Osteocyte (in vitro differentiated cells): ENCODE data around the gene SCYGR5. TPM values are rescaled to one million over a fixed set of nuclear protein-coding genes. Genes with fewer than 3 reads are reported as not detected.

Experiments used
- DNase-seq: peaks from one replicate; pipeline ENCODE4 v3.0.0; 2021; ENCODE audit warnings: mixed read lengths; ENCODE audit not compliant: unreplicated experiment; ENCODE audit errors: extremely low spot score
- H3K27ac Mint-ChIP-seq: one replicate; pipeline ENCODE4 v1.8.0; 2021; ENCODE audit warnings: mild to moderate bottlenecking, mixed read lengths; ENCODE audit not compliant: unreplicated experiment
- H3K27me3 Mint-ChIP-seq: one replicate; pipeline ENCODE4 v1.8.0; 2021; ENCODE audit warnings: mixed read lengths; ENCODE audit not compliant: unreplicated experiment
- H3K36me3 Mint-ChIP-seq: one replicate; pipeline ENCODE4 v1.8.0; 2021; ENCODE audit warnings: mixed read lengths; ENCODE audit not compliant: unreplicated experiment
- H3K4me1 Mint-ChIP-seq: one replicate; pipeline ENCODE4 v1.8.0; 2021; ENCODE audit warnings: mixed read lengths; ENCODE audit not compliant: unreplicated experiment
- H3K4me3 Mint-ChIP-seq: one replicate; pipeline ENCODE4 v1.8.0; 2021; ENCODE audit warnings: mild to moderate bottlenecking, moderate library complexity, mixed read lengths; ENCODE audit not compliant: unreplicated experiment
- H3K9me3 Mint-ChIP-seq: one replicate; pipeline ENCODE4 v1.8.0; 2021; ENCODE audit warnings: mixed read lengths; ENCODE audit not compliant: unreplicated experiment
- total RNA-seq: library from RNA; stranded (reverse); gene quantifications from 2 replicates; pipeline ENCODE4 v1.2.1, GENCODE V29; 2021
- TF ChIP-seq, protein P1 (sequence below): fragments of 200-600 bp; sonication (generic); IDR thresholded peaks from 2 replicates; pipeline ENCODE4 v1.5.0; 2021; ENCODE audit warnings: antibody characterized with exemption, mild to moderate bottlenecking, moderate library complexity

SCYGR5 gene
- total RNA-seq, 1 donor from 2014 or later, result not detected

DNA sequence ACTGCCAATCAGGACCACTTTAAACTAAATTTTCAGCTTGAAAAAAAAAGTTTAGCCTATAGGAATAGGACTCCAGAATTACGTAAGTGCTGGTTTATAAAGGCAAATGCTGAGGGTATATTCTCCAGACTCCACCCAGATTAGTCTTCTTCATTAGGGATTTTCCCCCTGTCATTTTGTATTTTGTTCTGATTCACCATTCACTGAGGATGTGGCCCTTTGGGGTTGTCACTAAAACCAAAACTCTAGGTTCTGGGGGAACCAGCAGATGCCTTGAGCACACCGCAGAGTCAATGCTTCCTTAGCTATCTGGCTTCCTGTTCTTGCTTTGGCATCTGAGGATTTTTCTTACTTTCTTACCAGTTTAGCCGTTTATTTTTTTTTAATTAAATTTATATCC lies 38.8 kb upstream of the SCYGR5 start:
- Mint-ChIP-seq H3K4me3 (no peak overlapping the region), H3K27ac (no peak overlapping the region), H3K9me3 (no peaks in the 10 kb centered on the region), H3K27me3 (peaks cover 19% of the 10 kb centered on the region), H3K36me3 (no peaks in the 10 kb centered on the region), H3K4me1 (peaks cover 3% of the 10 kb centered on the region)
- DNase-seq, result no peak
- TF ChIP-seq, protein P1, sequence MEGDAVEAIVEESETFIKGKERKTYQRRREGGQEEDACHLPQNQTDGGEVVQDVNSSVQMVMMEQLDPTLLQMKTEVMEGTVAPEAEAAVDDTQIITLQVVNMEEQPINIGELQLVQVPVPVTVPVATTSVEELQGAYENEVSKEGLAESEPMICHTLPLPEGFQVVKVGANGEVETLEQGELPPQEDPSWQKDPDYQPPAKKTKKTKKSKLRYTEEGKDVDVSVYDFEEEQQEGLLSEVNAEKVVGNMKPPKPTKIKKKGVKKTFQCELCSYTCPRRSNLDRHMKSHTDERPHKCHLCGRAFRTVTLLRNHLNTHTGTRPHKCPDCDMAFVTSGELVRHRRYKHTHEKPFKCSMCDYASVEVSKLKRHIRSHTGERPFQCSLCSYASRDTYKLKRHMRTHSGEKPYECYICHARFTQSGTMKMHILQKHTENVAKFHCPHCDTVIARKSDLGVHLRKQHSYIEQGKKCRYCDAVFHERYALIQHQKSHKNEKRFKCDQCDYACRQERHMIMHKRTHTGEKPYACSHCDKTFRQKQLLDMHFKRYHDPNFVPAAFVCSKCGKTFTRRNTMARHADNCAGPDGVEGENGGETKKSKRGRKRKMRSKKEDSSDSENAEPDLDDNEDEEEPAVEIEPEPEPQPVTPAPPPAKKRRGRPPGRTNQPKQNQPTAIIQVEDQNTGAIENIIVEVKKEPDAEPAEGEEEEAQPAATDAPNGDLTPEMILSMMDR, result no peak

DNA sequence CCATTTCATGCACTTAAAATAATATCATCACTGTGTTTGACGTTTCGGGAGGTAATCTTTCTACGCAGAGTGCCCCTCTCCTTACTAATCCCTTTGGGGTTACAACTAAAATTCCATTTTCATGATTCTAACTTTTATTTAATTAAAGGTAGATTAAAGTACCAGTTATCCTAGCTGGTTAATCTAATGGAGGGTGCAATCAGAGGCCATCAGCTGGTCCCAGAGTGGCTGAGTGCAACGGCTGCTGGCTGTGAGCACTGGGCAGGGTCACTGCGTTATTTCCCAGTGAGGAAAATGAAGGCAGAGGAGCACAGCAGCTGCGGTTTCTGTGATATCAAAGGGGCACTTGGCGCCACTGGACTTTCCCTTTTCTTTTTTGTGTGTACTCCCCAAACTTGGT lies 37.2 kb upstream of the SCYGR5 start:
- Mint-ChIP-seq H3K36me3 (no peaks in the 10 kb centered on the region), H3K4me3 (no peak overlapping the region), H3K27me3 (peaks cover 19% of the 10 kb centered on the region), H3K9me3 (no peaks in the 10 kb centered on the region), H3K27ac (no peak overlapping the region), H3K4me1 (no peaks in the 10 kb centered on the region)
- DNase-seq, result no peak
- TF ChIP-seq, protein P1, result no peak

DNA sequence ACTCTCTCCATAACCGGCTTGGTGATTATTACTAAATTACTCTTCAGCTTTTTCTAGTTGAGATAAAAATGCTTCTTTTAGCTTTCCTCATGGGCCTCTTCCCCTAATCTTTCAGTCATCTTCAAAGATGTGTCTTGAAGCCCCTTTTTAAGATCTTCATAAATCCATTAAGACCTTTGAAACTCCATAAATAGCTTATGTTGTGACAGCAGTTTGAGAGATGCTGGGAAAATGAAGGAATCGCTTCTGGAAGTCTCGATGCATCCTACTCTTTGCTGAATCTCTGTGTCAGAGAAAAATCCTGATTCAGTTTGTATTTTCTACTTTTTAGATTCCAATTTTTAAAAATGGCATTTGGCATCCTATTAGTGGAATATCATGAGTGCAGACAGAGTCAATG lies 36.3 kb upstream of the SCYGR5 start:
- TF ChIP-seq, protein P1, result no peak
- Mint-ChIP-seq H3K9me3 (no peaks in the 10 kb centered on the region), H3K27me3 (peaks cover 19% of the 10 kb centered on the region), H3K4me3 (no peak overlapping the region), H3K27ac (no peak overlapping the region), H3K36me3 (no peaks in the 10 kb centered on the region), H3K4me1 (no peaks in the 10 kb centered on the region)
- DNase-seq, result no peak

DNA sequence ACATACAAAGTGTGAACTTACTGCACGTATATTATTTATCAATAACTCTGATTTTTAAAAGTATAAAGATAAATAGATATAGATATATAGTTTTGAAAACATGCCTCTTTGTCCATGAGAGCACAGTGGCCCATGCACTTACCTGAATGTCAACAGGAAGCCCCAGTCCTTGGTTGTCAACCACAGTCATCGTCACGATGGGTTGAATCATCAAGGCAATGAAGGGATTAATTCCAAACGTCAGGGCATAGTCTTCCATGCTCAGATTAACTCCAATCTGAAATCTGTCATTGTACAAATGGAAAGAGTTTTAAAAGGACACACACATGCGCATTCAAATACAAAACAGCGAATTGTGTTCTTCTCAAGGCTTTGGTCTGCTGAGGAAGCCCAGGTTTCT lies 33.8 kb upstream of the SCYGR5 start:
- no peak for DNase-seq
- no peaks in the 10 kb centered on the region for H3K4me1 Mint-ChIP-seq
- TF ChIP-seq, protein P1, result no peak
- no peaks in the 10 kb centered on the region for H3K36me3 Mint-ChIP-seq
- no peak overlapping the region for H3K27ac Mint-ChIP-seq
- H3K4me3 Mint-ChIP-seq, result no peak overlapping the region
- no peaks in the 10 kb centered on the region for H3K9me3 Mint-ChIP-seq
- H3K27me3 Mint-ChIP-seq, result peaks cover 19% of the 10 kb centered on the region

DNA sequence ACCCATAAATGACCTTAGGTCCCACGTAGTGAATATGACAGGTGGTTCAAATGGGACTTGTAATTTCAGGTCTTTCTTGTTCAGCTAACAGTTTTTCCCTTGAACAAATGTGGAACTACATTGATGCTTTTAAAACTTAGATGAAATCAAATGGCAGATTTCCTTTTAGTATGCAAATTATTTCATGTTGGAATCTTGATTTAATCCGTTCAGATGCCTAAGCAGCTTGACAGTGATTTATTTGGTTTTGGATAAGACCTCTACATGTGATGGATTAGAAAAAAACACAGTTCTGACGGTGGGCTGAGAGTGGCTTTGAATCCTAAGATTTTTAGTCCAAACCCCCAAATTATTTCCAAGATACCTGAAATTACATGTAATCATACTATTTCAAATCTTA lies 32.4 kb upstream of the SCYGR5 start:
- TF ChIP-seq, protein P1, result no peak
- Mint-ChIP-seq H3K27ac (no peak overlapping the region), H3K36me3 (no peaks in the 10 kb centered on the region), H3K4me1 (no peaks in the 10 kb centered on the region), H3K27me3 (peaks cover 19% of the 10 kb centered on the region), H3K4me3 (no peak overlapping the region), H3K9me3 (no peaks in the 10 kb centered on the region)
- DNase-seq, result no peak
